Measurements from ENCODE around the gene HHIP.

DNA sequence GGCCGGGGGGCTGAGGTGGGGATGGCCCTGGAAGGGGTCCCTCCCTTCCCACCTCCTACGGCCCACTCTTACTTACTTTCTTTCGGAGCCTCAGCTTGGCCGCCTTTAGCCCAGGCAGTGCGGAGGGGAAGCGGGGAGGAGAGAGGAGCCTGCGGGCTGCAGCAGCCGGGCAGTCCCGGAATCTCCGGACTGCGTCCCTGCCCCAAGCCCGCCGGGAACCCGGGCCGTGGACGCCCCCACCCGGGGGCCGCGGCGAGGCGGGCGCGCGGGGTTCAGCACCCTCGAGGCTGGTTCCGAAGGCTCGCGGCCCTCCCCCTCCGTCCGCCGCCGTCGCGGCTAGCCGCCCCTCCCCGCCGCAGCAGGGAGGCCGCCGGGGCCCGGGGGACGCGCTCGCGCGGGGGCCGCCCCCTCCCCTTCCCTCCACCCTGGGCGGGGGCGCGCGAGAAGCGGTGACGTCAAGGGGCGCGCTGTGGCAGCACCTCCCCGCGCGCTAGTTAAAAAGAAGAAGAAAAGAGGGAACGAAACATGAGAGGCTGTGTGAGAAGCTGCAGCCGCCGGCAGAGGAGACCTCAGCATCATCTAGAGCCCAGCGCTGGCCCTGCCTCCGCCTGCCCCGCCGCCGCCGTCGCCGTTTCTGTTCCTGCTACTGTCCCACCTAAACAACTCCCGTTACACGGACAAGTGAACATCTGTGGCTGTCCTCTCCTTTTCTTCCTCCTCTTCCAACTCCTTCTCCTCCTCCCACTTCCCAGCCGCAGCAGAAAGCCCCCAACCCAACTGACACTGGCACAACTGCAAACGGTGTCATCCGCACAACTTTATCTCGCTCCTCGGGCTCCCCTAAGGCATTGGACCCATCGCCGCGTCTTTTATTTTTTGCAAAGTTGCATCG lies at the start of gene HHIP:
- no peak for TF ChIP-seq EZH2 (IDR thresholded peaks at IDR 0.05; ENCODE audit: borderline replicate concordance, insufficient read depth, low read depth, low read length, poor library complexity, severe bottlenecking)
- no peak for TF ChIP-seq CTCF (IDR thresholded peaks at IDR 0.05)

Data from B cell (primary cell).